Measurements from ENCODE around the gene LRRC2.

- TF ChIP-seq EP300 (IDR thresholded peaks at IDR 0.05), result no peak
- no peak for TF ChIP-seq CTCF (IDR thresholded peaks at IDR 0.05)
Measured at GRCh38 chr3:46539443-46540005, 26.6 kb downstream of the LRRC2 start.

All from esophagus muscularis mucosa (tissue), 3 donors.